OCI-M1 (cell line): ENCODE measurements around the gene SSMEM1.
A peak's percentile ranks its signal among the peaks of the same experiment; 100 is the strongest.
"Not testable (repeated sequence)": the region's sequence is repeated elsewhere in the genome, so short reads cannot be mapped to it uniquely, and the experiment has no call there.

ENCODE experiments used
- DNase-seq: peaks from one replicate; lab custom pipeline; 2025; lab: John Stamatoyannopoulos, UW

Gene SSMEM1, protein sequence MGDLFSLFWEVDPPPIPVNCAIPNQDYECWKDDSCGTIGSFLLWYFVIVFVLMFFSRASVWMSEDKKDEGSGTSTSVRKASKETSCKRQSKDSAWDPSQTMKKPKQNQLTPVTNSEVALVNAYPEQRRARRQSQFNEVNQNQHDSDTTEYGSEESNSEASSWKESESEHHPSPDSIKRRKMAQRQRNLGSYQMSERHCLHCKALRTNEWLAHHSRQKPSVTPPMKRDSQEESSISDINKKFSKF

GRCh38 chr7:130207642-130208041 lies at the start of gene SSMEM1:
SSMEM1 (plus strand) TSS chr7:130207860; CDS start chr7:130207911, 51 bp downstream.
- peak; percentile 69 for DNase-seq

DNA sequence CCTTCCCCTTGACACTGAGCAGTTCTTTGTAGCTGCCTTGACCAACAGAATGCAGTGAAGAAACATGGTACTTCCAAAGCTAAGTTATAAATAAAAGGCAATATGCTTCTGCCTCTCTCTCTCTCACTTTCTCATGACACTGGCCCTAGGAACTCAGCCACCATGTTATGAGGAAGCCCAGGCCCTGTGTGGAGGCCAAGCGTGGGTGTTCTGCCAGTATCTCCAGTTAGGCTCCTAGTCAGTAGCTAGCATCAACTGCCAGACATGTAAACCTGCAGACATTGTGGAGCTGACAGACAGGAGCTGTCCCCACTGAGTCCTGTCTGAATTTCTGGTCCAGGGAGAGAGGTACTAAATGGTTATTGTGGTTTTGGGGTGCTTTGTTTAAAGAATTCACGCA lies 47.6 kb upstream of the SSMEM1 start:
- DNase-seq: no peak

- no peak for DNase-seq
Measured at GRCh38 chr7:130160455-130160854, 47.2 kb upstream of the SSMEM1 start.

- DNase-seq: no peak
Measured at GRCh38 chr7:130162196-130162595, 45.5 kb upstream of the SSMEM1 start.

DNA sequence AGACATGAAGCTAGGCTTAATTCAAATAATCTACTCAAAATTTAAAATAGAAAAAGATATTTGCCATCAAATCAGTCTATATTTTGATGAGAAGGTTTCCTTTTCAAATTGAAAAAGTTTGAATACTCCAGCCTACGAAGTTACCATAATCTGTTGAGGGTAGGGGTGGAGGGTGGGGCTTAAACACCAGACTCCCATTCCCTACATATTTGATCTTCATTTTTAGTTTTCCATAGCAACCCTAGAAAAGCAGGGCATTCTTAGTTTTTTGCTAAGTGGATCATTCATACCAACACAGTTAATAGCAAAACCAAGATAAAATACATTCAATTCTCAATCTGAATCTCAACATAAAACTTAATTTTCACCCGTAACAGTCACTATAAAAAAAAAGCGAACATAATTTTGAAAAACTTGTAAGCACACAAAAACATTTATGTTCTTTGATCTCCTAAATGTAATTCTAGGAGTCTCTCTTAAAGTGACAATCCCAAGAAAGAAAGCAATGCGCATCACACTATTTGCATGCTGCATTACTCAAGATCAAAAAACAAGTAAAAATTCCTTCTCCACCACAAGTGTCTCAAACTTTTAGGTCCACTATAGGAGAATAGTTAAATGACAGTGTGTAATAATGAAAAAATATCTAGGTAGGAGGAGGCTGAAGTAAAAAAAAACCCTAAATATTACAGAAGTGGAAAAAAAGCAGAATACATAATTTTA lies 33.3 kb upstream of the SSMEM1 start:
- no peak for DNase-seq

DNA sequence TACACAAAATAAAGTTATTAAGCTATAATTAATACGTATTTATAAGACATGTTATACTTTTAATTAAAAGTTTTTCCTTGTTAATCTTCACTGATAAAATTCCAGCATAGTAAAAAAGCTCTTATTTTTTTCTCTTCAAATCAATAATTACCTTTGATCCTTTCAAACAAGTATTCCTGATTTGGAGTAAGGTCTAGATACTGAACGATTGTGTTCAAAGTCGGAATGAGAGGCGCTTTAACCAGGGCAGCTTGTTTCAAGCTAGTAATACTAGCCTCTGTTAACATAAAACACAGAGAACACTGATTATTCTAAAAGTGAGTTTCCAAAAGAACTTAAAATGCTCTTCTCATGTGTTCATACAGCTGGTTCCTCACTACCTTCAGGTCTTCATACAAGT lies 29.4 kb upstream of the SSMEM1 start:
- no peak for DNase-seq

DNA sequence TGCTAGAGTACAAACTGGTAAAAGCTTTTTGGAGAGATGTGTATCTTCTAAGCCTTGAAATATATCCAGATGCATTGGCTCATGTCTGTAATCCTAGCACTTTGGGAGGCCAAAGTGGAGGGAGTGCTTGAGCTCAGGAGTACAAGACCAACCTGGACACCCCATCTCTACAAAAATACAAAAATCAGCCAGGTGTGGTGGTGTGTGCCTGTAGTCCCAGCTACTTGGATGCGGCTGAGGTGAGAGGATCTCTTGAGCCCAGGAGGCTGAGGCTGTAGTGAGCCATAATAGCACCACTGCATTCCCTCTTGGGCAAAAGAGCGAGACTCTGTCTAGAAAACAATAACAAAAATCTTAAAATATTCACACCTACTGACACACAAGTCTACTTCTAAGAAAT lies 28.0 kb upstream of the SSMEM1 start:
- DNase-seq: no peak

GRCh38 chr7:130180571-130181262 lies 26.9 kb upstream of the SSMEM1 start:
- no peak for DNase-seq

DNA sequence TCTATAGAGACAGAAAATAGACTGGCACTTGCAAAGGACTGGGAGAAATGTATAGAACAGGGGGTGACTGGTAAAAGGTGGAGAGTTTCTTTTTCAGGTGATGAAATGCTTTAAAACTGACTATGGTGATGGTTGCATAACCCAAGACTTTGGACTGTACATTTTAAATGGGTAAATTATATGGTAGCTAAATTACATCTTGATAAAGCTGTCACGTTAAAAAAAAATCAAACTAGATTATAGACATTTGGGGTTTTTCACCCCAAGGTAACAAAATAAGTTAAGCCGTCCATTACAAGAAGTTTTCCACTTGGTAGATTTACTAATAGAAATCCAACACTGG lies 26.4 kb upstream of the SSMEM1 start:
- DNase-seq: no peak

DNA sequence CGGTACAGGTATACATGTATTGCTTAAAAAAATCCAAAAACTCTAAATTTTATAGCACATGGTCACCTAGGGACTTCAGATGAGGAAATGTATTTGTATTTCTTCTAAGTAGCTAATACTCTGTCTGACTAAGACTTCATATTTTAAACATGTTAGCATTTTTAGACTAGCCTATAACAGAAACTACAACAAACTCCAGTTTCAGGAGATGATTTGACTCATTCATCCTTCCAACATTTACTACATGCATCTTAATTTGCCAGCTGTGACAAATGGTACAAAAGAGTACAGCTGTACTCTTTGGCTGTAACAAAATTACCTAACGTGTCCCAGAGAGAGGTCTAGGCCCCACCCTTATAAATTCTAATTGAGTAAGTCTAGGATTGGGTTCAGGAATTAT lies 24.7 kb upstream of the SSMEM1 start:
- DNase-seq: no peak

- DNase-seq: not testable (repeated sequence)
Measured at GRCh38 chr7:130184349-130184748, 23.3 kb upstream of the SSMEM1 start.

GRCh38 chr7:130187360-130187759 lies 20.3 kb upstream of the SSMEM1 start:
- DNase-seq: no peak

DNA sequence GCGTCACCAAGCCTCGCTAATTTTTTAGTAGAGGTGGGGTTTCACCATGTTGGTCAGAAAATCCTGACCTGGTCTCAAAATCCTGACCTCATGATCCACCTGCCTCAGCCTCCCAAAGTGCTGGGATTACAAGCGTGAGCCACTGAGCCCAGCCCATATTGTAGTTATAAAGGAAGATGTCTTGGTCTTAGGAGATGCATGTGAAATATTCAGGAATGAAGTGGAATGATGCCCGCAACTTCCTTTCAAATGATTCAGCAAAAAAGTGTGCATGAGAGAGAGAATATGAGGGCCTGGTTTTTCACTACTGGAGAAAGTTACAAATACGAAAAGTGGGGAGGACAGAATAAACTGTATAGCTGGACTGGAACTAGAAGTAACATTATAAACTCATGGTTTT lies 18.3 kb upstream of the SSMEM1 start:
- DNase-seq: no peak

GRCh38 chr7:130191791-130192190 lies 15.9 kb upstream of the SSMEM1 start:
- DNase-seq: no peak

DNA sequence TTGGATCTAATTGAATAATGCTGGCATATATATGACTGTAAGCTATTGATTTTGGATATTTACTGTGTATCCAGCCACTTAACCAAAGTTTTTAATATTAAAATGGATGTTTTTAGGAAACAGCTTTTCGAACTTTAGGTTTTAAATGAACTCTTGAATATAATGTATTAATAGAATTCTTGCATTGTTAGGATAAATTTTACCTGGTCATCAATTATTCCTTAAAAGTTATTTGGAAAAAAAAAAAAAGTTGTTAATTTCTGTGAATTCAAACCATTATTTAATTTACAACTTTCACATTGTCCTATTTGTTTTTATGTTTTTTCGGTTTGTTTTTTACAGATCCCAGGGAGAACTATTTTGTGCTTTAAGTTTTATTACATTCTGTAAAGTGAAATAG lies 12.3 kb upstream of the SSMEM1 start:
- no peak for DNase-seq

DNA sequence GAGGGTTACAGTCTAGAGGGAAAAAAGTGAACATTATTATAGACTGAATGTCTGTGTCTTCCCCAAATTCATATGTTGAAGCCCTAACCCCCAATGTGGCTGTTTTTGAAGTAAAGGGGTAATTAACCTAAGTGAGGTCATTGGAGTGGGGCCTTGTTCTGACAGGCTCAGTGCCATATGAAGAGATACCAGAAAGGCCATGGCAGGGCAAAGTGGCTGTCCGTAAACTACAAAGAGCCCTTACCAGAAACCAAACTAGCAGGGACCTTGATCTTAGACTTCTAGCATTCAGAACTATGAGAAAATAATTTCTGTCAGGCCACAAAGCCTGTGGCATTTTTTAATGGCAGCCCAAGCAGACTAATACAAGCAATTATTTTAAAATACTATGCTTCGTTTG lies 11.2 kb upstream of the SSMEM1 start:
- no peak for DNase-seq

- DNase-seq: no peak
Measured at GRCh38 chr7:130197094-130197493, 10.6 kb upstream of the SSMEM1 start.

DNA sequence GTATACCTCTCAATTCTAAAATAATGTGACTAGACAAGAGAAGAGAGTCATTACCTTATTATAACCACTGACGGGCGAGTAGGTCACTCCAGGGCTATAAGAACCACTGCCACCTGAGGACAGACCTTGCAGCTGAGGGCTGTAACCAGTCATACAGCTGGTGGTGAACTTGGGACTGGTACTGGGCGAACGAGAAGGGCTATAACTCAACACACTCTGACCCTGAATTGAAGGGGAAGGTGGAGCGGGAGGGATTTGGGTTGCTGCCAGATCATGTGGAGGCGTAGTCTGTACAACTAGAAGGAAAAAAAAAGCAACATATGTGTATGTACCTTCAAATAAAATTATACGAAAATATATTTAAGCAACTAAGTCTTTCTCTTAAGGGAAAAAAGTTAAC lies 5.9 kb upstream of the SSMEM1 start:
- no peak for DNase-seq

- peak; percentile 96 for DNase-seq
Measured at GRCh38 chr7:130205084-130205947, 2.3 kb upstream of the SSMEM1 start, which contains the start of gene TMEM209. TMEM209 (minus strand) TSS chr7:130205406; CDS start chr7:130205375, 31 bp downstream.

DNA sequence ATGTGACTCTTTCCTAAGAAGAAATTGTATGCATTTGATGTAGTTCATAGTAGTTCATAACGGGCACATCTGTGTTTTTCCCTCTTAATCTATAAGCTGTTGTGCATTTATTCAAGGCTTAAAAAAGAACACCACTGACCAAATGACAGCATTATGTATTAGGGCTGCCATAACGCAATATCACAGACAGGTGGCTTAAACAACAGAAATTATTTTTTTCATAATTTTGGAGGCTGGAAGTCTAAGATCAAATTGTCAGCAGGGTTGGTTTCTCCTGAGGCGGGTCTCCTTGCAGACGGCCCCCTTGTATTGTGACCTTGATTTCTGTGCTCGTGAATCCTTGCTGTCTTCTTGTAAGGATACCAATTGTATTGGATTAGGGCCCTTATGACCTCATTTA lies 627 bp upstream of the SSMEM1 start:
- peak; percentile 8 for DNase-seq

DNA sequence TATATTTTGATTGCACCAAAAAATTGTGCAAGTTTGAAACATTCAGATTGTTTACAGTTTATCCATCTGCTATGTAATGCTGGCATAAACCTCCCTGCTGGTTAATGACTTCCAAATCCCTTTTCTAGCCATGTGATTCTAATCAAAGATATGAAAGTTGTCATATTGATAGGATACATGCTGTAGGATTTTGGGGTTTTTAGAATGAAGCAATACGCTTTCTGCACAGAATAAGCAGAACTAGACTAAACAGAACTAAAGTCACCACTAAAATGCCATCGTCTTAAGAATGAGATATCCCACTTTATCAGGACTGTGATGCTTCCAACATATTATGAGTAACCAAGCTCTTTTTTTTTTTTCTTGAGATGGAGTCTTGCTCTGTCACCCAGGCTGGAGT lies 856 bp downstream of the SSMEM1 start:
- no peak for DNase-seq
